D721Med (cell line): ENCODE data around the gene FAM13C.

ENCODE experiments used
- DNase-seq: peaks from one replicate; pipeline ENCODE4 v3.0.0; 2011; ENCODE audit warnings: low spot score; ENCODE audit not compliant: insufficient read length
- FAIRE-seq: peaks from 2 replicates; lab custom pipeline; 2011; peaks lifted over from hg19 to GRCh38; lab: Jason Lieb, UNC
- TF ChIP-seq, protein P1 (sequence below): IDR thresholded peaks from 2 replicates; pipeline ENCODE4 v1.5.1; 2012; ENCODE audit warnings: mild to moderate bottlenecking, control low read depth; ENCODE audit not compliant: insufficient read depth; ENCODE audit errors: missing control alignments

Gene FAM13C

DNA sequence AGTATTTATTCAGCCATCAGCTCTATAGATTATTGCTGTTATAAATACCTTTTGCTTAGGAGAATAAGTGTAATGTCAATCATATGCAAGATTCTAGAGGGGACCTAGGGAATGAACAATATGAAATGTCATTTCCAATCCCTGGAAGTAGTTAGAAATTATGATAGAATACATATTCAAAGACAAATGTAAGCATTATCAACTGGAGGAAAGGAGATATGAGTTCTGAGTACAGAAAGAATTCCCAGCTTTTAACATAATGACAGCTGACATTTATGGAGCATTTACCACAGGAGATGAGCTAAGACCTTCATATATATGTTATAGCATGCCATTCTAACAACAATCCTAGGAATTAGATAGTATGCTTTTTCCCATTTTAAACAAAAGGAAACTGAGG lies 86.2 kb downstream of the FAM13C start:
- TF ChIP-seq, protein P1, sequence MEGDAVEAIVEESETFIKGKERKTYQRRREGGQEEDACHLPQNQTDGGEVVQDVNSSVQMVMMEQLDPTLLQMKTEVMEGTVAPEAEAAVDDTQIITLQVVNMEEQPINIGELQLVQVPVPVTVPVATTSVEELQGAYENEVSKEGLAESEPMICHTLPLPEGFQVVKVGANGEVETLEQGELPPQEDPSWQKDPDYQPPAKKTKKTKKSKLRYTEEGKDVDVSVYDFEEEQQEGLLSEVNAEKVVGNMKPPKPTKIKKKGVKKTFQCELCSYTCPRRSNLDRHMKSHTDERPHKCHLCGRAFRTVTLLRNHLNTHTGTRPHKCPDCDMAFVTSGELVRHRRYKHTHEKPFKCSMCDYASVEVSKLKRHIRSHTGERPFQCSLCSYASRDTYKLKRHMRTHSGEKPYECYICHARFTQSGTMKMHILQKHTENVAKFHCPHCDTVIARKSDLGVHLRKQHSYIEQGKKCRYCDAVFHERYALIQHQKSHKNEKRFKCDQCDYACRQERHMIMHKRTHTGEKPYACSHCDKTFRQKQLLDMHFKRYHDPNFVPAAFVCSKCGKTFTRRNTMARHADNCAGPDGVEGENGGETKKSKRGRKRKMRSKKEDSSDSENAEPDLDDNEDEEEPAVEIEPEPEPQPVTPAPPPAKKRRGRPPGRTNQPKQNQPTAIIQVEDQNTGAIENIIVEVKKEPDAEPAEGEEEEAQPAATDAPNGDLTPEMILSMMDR = no peak
- no peak for FAIRE-seq
- DNase-seq = no peak

GRCh38 chr10:59273445-59273844 lies 88.9 kb downstream of the FAM13C start:
- DNase-seq (no peak), FAIRE-seq (no peak)
- TF ChIP-seq, protein P1 = no peak

- DNase-seq (no peak), FAIRE-seq (no peak)
- TF ChIP-seq, protein P1 = no peak
Observed at GRCh38 chr10:59272061-59272460, 90.3 kb downstream of the FAM13C start.

- no peak for FAIRE-seq
- TF ChIP-seq, protein P1 = no peak
- DNase-seq = no peak
Observed at GRCh38 chr10:59271160-59271559, 91.2 kb downstream of the FAM13C start.

DNA sequence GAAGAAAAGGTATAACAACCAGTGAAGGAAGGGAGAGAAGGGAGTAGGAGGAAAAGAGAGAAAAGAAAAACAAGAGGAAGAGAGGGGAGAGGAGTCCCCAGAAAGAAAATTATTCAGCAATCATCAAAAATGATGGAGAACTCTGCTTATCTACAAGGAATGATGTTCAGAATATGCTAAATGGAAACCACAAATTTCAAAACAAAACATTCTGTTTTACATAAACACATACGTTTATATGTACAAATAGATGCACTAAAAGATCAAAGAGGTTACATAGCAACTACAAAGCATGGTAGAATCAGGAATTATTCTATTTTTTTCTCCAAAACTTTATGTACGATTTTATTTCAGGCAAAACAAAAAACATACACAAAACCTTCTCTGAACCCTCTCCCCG lies 91.9 kb downstream of the FAM13C start:
- TF ChIP-seq, protein P1 = no peak
- DNase-seq (no peak), FAIRE-seq (no peak)

DNA sequence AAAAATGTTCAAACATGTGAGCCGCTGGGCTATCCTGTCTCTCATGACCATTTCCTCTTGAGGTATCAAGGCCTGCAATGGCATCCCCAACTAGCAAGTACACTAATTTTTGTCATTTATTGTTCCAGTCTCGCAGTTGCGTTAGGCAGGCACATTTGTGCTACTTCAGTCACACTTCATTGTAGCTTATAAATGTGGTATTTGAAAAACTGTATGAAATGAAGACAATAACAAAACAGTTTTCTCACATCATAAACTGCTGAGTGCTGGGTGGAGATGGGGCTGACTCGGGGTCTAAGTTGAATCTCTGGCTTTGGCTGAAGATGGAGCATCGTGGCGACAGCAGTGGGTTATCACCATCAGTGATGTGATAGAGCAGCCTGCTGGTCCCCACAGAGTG lies 92.7 kb downstream of the FAM13C start:
- DNase-seq = no peak
- no peak for FAIRE-seq

DNA sequence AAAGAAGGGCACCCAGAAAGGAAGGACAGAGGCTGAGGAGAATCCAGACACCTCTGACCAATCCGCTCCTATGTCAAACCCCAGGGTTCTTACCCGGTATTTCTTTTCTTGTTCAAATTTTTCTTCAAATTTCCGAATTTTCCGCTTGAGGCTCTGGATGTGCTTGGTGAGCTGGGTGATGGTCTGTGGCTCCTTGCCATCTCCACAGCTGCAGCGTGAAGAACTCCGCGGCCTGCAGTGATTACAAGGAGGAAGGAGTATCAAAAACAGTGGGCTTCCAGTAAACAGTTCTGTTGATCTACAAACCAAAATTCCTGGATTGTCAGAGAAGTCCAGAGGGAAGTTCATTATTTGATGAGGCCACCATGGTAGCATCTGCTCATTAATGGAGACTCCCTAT lies 93.9 kb downstream of the FAM13C start:
- no peak for FAIRE-seq
- TF ChIP-seq, protein P1 = no peak
- DNase-seq = no peak

More for the DNA sequence above, 92.7 kb downstream of the FAM13C start:
- TF ChIP-seq, protein P1 = no peak
